IMR-90 (cell line): Measurements from ENCODE around the gene SAMD7. TPM values are rescaled to one million over a fixed set of nuclear protein-coding genes. Genes with fewer than 3 reads are reported as not detected.

Experiments used
- ATAC-seq: fragments of 200-7000 bp; cut with Tn5 transposase; 2 replicates; pipeline ENCODE4 v1.9.1; 2020; ENCODE audit warnings: low read depth, mild to moderate bottlenecking, moderate library complexity
- BruUV-seq: library from RNA; stranded (reverse); fragments of 400-500 nt; replicated peaks from 2 replicates; lab custom pipeline; 2021; lab: Mats Ljungman, UMichigan
- CTCF ChIA-PET: fragments of 300-600 bp; formaldehyde crosslinking; extraction: SDS; loops from one replicate; lab custom pipeline; 2021; ENCODE audit warnings: antibody characterized with exemption; lab: Yijun Ruan, JAX
- POLR2A ChIA-PET: fragments of 300-600 bp; sonication (Branson Sonifier 250); formaldehyde crosslinking; loops from one replicate; lab custom pipeline; 2022; ENCODE audit warnings: antibody characterized with exemption; ENCODE audit not compliant: unreplicated experiment; lab: Charles Lee
- DNase-seq: peaks from one replicate; pipeline ENCODE4 v3.0.0; 2013
- H2AFZ ChIP-seq: replicated peaks from 2 replicates; pipeline ENCODE3; 2013; ENCODE audit warnings: low read length, mild to moderate bottlenecking; ENCODE audit not compliant: poor library complexity
- H2AK5ac ChIP-seq: 2 replicates; pipeline ENCODE4 v1.6.1; 2013; ENCODE audit warnings: low read depth, low read length, inconsistent platforms
- H2AK9ac ChIP-seq: replicated peaks from 2 replicates; pipeline ENCODE3; 2013; ENCODE audit warnings: mild to moderate bottlenecking, low read depth, low read length, moderate library complexity; ENCODE audit not compliant: poor library complexity
- H2BK120ac ChIP-seq: 2 replicates; pipeline ENCODE4 v1.6.1; 2013; ENCODE audit warnings: low read depth, low read length, inconsistent platforms
- H2BK15ac ChIP-seq: 3 replicates; pipeline ENCODE4 v1.6.1; 2013; ENCODE audit warnings: low read depth, low read length, inconsistent platforms
- H2BK20ac ChIP-seq: 2 replicates; pipeline ENCODE4 v1.6.1; 2013; ENCODE audit warnings: low read depth, mild to moderate bottlenecking, inconsistent platforms, low read length, moderate library complexity
- H2BK5ac ChIP-seq: 2 replicates; pipeline ENCODE4 v1.6.1; 2013; ENCODE audit warnings: mild to moderate bottlenecking, low read depth, low read length, inconsistent platforms; ENCODE audit not compliant: poor library complexity, severe bottlenecking
- H3K14ac ChIP-seq: replicated peaks from 2 replicates; pipeline ENCODE4 v1.6.1; 2013; ENCODE audit warnings: low read depth, low read length, inconsistent platforms
- H3K18ac ChIP-seq: 2 replicates; pipeline ENCODE4 v1.6.1; 2013; ENCODE audit warnings: low read depth, low read length, control low read depth
- H3K23ac ChIP-seq: 2 replicates; pipeline ENCODE4 v1.6.1; 2013; ENCODE audit warnings: low read depth, low read length, inconsistent platforms
- H3K27ac ChIP-seq: 2 replicates; pipeline ENCODE4 v1.5.1; 2013; ENCODE audit warnings: mild to moderate bottlenecking, control low read depth, low read length; ENCODE audit not compliant: insufficient read depth
- H3K27me3 ChIP-seq: 2 replicates; pipeline ENCODE4 v1.6.1; 2013; ENCODE audit warnings: low read length; ENCODE audit not compliant: control insufficient read depth, insufficient read depth
- H3K36me3 ChIP-seq: 2 replicates; pipeline ENCODE4 v1.6.1; 2013; ENCODE audit warnings: low read length, mixed read lengths; ENCODE audit not compliant: control insufficient read depth, insufficient read depth
- H3K4ac ChIP-seq: 2 replicates; pipeline ENCODE4 v1.6.1; 2013; ENCODE audit warnings: low read depth, low read length, inconsistent platforms
- H3K4me1 ChIP-seq: 2 replicates; pipeline ENCODE4 v1.6.1; 2013; ENCODE audit warnings: low read length, mixed read lengths; ENCODE audit not compliant: control insufficient read depth, insufficient read depth
- H3K4me2 ChIP-seq: 2 replicates; pipeline ENCODE4 v1.6.1; 2013; ENCODE audit warnings: low read depth, mild to moderate bottlenecking, control low read depth, low read length, moderate library complexity
- H3K4me3 ChIP-seq: 2 replicates; pipeline ENCODE4 v1.5.1; 2013; ENCODE audit warnings: low read depth, mild to moderate bottlenecking, control low read depth, low read length, moderate library complexity; ENCODE audit not compliant: insufficient read depth
- H3K56ac ChIP-seq: 2 replicates; pipeline ENCODE4 v1.6.1; 2013; ENCODE audit warnings: low read length, inconsistent platforms; ENCODE audit not compliant: insufficient read depth; ENCODE audit errors: extremely low read depth
- H3K79me1 ChIP-seq, 2 experiments: 2 replicates each; pipeline ENCODE4 v1.6.1; 2013; ENCODE audit warnings: low read length in 2 of 2, inconsistent platforms in 1 of 2, low read depth in 1 of 2
- H3K9ac ChIP-seq: 2 replicates; pipeline ENCODE4 v1.6.1; 2013; ENCODE audit warnings: low read depth, low read length, control low read depth
- H3K9me1 ChIP-seq: 2 replicates; pipeline ENCODE4 v1.6.1; 2013; ENCODE audit warnings: low read length, inconsistent platforms; ENCODE audit not compliant: insufficient read depth
- H3K9me3 ChIP-seq: 2 replicates; pipeline ENCODE4 v1.6.1; 2013; ENCODE audit warnings: low read length; ENCODE audit not compliant: control insufficient read depth, insufficient read depth
- H4K20me1 ChIP-seq: 2 replicates; pipeline ENCODE4 v1.6.1; 2013; ENCODE audit warnings: low read length, inconsistent platforms; ENCODE audit not compliant: insufficient read depth
- H4K5ac ChIP-seq: 2 replicates; pipeline ENCODE4 v1.6.1; 2013; ENCODE audit warnings: mild to moderate bottlenecking, low read depth, low read length, control low read depth
- H4K8ac ChIP-seq, 2 experiments: 2 replicates each; pipeline ENCODE4 v1.6.1; 2013; ENCODE audit warnings: low read depth in 2 of 2, low read length in 2 of 2, control low read depth in 1 of 2, inconsistent platforms in 1 of 2
- H4K91ac ChIP-seq: 2 replicates; pipeline ENCODE4 v1.6.1; 2013; ENCODE audit warnings: low read depth, low read length, inconsistent platforms; ENCODE audit not compliant: insufficient read depth
- POLR2A ChIP-seq: IDR thresholded peaks from 2 replicates; pipeline ENCODE4 v1.6.1; 2012; ENCODE audit warnings: mild to moderate bottlenecking, low read depth, low read length
- WGBS, 2 experiments: methylation state at CpG; one replicate each; pipeline versions ENCODE4 v1.1.5 to v1.1.7; 2013; ENCODE audit warnings: missing lambda C conversion rate in 2 of 2; ENCODE audit not compliant: insufficient read length in 1 of 2; ENCODE audit errors: extremely low coverage in 2 of 2; 5-methylcytosine and 5-hydroxymethylcytosine counted together
- dilution Hi-C: fragments of 300-500 bp; cut with HindIII; formaldehyde crosslinking; loops from one replicate; pipeline ENCODE4 v1.14.3; 2018; ENCODE audit warnings: low sequenced_read_pairs; ENCODE audit not compliant: unreplicated experiment
- in situ Hi-C: fragments of 300-500 bp; cut with MboI; formaldehyde crosslinking; loops from 3 replicates; pipeline ENCODE4 v1.14.3; 2019; ENCODE audit warnings: low sequenced_read_pairs, inconsistent platforms, mixed read lengths
- intact Hi-C: fragments of 100-400 bp; cut with micrococcal nuclease; formaldehyde crosslinking; loops from 2 replicates; pipeline ENCODE4 v1.10.0; 2022
- polyA plus RNA-seq, 3 experiments: library from polyadenylated mRNA; depleted of rRNA; stranded (reverse); fragments of >200 nt; gene quantifications; 2 replicates each; pipeline ENCODE4 v1.2.3, GENCODE V29; 2012; ENCODE audit warnings: low replicate concordance in 1 of 3
- total RNA-seq: library from RNA; depleted of rRNA; stranded (reverse); fragments of >200 nt; gene quantifications from 2 replicates; pipeline ENCODE4 v1.2.3, GENCODE V29; 2012

The SAMD7 gene
- total and polyA plus RNA-seq, 2 of the 4 experiments (the other 2 are of a cell fraction), result not detected

DNA sequence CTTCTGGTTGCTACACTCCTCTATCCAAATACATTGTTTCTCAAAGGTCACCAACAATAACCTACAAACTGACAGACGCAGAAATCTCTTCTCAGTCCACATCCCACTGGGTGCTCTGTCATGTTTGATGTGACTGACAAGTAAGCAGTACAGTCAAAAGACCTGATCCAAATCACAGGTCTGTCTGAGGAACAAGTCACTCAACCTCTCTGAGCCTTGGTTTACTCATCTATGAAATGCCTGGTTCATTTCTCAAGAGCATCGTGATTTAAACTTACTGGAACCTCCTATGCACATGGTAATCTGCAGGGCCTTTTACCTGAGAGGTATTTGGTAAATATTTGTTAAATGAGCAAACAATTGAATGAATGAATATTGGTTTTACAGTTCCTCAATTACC is 47.1 kb upstream of the SAMD7 start:
- peaks cover 4% of the 10 kb centered on the region; the same call in 1 of the 2 replicates for H3K27me3 ChIP-seq
- no peaks in the 10 kb centered on the region for H3K4me1 ChIP-seq
- H2BK15ac ChIP-seq, result no peak overlapping the region
- WGBS, 2 experiments, result no CpG with 5 or more reads among the region's 2 CpGs
- no peak overlapping the region for H3K18ac ChIP-seq
- dilution Hi-C loops (no loop called here), intact Hi-C loops (loop anchor here (5.0 to 10.0 kb wide), 3 partner anchors 103 to 413 kb away; partner anchors contain the start of gene SEC62), in situ Hi-C loops (loop anchor here (10.0 kb wide), 1 partner anchor 191 kb away; no protein-coding TSS in a partner anchor)
- H2BK120ac ChIP-seq, result no peak overlapping the region
- H4K20me1 ChIP-seq, result no peaks in the 10 kb centered on the region
- H3K79me1 ChIP-seq, result no peaks in the 10 kb centered on the region
- no peaks in the 10 kb centered on the region for H3K9me1 ChIP-seq
- no peak overlapping the region for H4K8ac ChIP-seq
- POLR2A ChIA-PET, result no interaction called here
- no peaks in the 10 kb centered on the region for H3K36me3 ChIP-seq
- H3K27ac ChIP-seq, result no peak overlapping the region
- no peak overlapping the region for H2BK20ac ChIP-seq
- H4K5ac ChIP-seq, result no peak overlapping the region
- no peak overlapping the region for H3K56ac ChIP-seq
- no peak overlapping the region for H3K9ac ChIP-seq
- no peak overlapping the region for H3K4me2 ChIP-seq
- no peak overlapping the region for H3K14ac ChIP-seq
- no peak overlapping the region for H2AK5ac ChIP-seq
- no peak for ATAC-seq
- H2AK9ac ChIP-seq, result no peak overlapping the region
- H3K9me3 ChIP-seq, result no peaks in the 10 kb centered on the region
- no peak overlapping the region for H3K4ac ChIP-seq
- BruUV-seq, result no TSS peak
- no peak for DNase-seq
- CTCF ChIA-PET, result interaction anchor here (0.6 kb wide), 1 partner anchor 17 kb away, joined by 3 read pairs; no protein-coding TSS in a partner anchor
- no peak overlapping the region for H2BK5ac ChIP-seq
- no peak overlapping the region for H3K4me3 ChIP-seq
- no peak overlapping the region for H2AFZ ChIP-seq
- no peak overlapping the region for H4K91ac ChIP-seq
- no peak for TF ChIP-seq POLR2A
- no peak overlapping the region for H3K23ac ChIP-seq
